Lower lobe of right lung (tissue), 2 donors: Measurements from ENCODE around the gene IMPDH1. TPM values are rescaled to one million over a fixed set of nuclear protein-coding genes. Genes with fewer than 3 reads are reported as not detected.

Source experiments
- ATAC-seq, 2 donors: fragments of 200-7000 bp; cut with Tn5 transposase; one replicate each; pipeline ENCODE4 v1.9.1; 2020 to 2022; ENCODE audit warnings: mild to moderate bottlenecking in 2 of 2, moderate library complexity in 2 of 2
- DNase-seq: peaks from one replicate; pipeline ENCODE4 v3.0.0-alpha.2; 2020
- H3K27ac ChIP-seq: fragments of 200-600 bp; one replicate; pipeline ENCODE4 v1.8.0; 2022
- H3K27me3 ChIP-seq: fragments of 200-600 bp; one replicate; pipeline ENCODE4 v1.8.0; 2022; ENCODE audit warnings: low read depth
- H3K36me3 ChIP-seq: fragments of 200-600 bp; one replicate; pipeline ENCODE4 v1.8.0; 2022; ENCODE audit warnings: mild to moderate bottlenecking
- H3K4me1 ChIP-seq: fragments of 200-600 bp; one replicate; pipeline ENCODE4 v1.8.0; 2022
- H3K4me3 ChIP-seq: fragments of 200-600 bp; one replicate; pipeline ENCODE4 v1.8.0; 2022; ENCODE audit warnings: mild to moderate bottlenecking
- H3K9me3 ChIP-seq: fragments of 200-600 bp; one replicate; pipeline ENCODE4 v1.8.0; 2022
- CTCF ChIP-seq: fragments of 200-600 bp; IDR thresholded peaks from one replicate; pipeline ENCODE4 v1.8.0; 2022; ENCODE audit warnings: antibody characterized with exemption, mild to moderate bottlenecking
- intact Hi-C: fragments of 100-400 bp; cut with DNase I; formaldehyde crosslinking; loops from one replicate; pipeline ENCODE4 v1.11.0; 2022
- total RNA-seq: library from RNA; stranded (reverse); fragmentation: NEBNext Ultra II Directional; extraction: Animal tissue kit (Norgen Biotek cat#: 25700); gene quantifications from one replicate; pipeline ENCODE4 v1.2.1, GENCODE V29; 2021
- donor health status: DM: no; HTN: yes; CAD: no; lungs with severe emphysema.

IMPDH1 gene
- total RNA-seq, 1 donor from 2014 or later: 93.4 TPM

- no peak for TF ChIP-seq CTCF
- ATAC-seq (peak; percentile 99), DNase-seq (peak; percentile 97)
- intact Hi-C loops: no loop called here
- Histone ChIP-seq H3K36me3 (peaks cover 6% of the 10 kb centered on the region), H3K27ac (peak within 1 kb of the TSS; percentile 88), H3K4me1 (peaks cover 41% of the 10 kb centered on the region), H3K9me3 (no peaks in the 10 kb centered on the region), H3K4me3 (peak within 1 kb of the TSS; percentile 98), H3K27me3 (no peaks in the 10 kb centered on the region)
These were observed 45.9 kb upstream of the IMPDH1 start, which contains the start of gene HILPDA for GRCh38 chr7:128455543-128456254. Gene HILPDA, plus strand, starts transcription at chr7:128455878. Its CDS starts 1,391 bp downstream, at chr7:128457269.

DNA sequence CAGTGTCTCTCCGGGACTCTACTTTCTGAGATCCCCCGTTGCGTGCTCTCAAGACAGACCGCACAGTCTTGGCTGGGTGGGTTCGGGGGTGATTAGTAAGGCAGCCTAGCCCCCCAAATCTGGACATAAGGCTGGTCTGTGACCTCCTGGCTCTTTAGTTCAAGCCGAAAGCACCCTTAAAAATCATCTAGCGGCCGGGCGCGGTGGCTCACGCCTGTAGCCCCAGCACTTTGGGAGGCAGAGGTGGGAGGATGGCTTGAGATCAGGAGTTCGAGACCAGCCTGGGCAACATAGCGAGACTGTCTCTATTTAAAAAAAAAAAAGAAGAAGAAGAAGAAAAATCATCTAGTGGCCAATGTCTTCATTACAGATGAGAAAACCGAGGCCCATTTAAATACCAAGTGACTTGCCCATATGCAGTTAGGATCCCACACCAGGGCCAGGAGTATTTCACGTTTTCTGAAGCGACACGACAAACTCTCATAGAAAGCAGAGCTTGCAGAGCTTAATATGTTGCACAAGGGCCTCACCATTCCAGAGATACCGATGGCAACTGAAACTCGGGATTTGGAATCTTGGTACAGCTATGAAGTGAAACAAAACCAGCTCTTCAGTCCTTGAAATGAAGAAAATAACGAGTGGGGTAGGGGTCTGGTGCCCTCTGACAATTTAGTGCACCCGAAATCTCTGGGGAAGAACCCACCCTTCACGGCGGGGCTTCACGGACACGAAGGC, 45.2 kb upstream of the IMPDH1 start:
- H3K36me3 ChIP-seq: peaks cover 6% of the 10 kb centered on the region
- peak overlapping the region; percentile 98 for H3K4me3 ChIP-seq
- peaks cover 41% of the 10 kb centered on the region for H3K4me1 ChIP-seq
- DNase-seq: no peak
- peak overlapping the region; percentile 88 for H3K27ac ChIP-seq
- no peaks in the 10 kb centered on the region for H3K27me3 ChIP-seq
- H3K9me3 ChIP-seq: no peaks in the 10 kb centered on the region
- intact Hi-C loops: no loop called here
- peak; percentile 1 for ATAC-seq
- TF ChIP-seq CTCF: no peak

DNA sequence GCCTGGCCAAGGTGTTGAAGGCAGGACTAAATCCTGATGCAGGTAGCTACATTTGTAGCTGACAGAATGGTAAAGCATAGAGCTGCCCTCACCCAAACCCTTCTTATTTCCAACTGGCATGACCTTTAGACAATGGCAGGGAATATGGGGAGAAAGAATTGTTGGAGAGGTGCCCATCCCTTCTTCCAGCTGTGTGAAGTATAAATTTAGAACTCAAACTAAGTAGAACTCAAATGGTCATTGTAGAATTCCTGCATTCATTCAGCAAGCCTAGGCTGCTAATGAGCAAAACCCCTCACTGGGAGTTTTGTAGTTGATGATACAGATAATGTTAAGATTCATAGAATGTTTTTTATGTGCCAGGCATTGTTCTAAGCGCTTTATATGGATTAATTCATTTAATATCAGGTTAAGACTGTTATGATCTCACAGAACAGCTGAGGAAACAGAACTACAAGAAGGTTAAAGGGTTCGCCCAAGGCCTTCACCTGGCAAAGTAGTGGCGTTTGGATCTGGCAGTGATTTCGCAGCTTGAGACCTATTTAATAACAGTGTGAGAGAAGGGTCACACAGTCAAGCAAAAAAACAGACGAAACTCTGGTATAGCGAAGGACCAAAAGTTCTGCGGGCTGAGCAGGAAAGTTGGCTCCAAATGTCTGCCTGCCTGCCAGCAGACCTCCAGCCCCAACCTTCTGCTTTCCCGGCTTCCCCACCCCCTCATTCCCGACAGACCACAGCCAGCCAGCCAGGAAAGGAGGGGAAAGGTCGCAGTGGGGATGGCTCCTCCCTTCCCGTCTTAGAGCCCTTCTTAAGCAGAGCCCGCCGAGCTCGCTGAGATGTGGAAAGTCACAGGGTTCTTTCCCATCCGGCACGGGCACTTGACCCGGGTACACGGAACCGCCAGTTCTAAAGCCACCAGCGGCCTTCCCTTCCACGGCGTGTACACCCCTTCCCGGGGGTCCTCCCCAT, 44.3 kb upstream of the IMPDH1 start:
- H3K27me3 ChIP-seq: no peaks in the 10 kb centered on the region
- H3K9me3 ChIP-seq: no peaks in the 10 kb centered on the region
- DNase-seq (peak; percentile 72), ATAC-seq (peak; percentile 58 to 60)
- peak overlapping the region; percentile 98 for H3K4me3 ChIP-seq
- H3K36me3 ChIP-seq: peaks cover 6% of the 10 kb centered on the region
- intact Hi-C loops: no loop called here
- peaks cover 35% of the 10 kb centered on the region for H3K4me1 ChIP-seq
- H3K27ac ChIP-seq: peak overlapping the region; percentile 88
- no peak for TF ChIP-seq CTCF

DNA sequence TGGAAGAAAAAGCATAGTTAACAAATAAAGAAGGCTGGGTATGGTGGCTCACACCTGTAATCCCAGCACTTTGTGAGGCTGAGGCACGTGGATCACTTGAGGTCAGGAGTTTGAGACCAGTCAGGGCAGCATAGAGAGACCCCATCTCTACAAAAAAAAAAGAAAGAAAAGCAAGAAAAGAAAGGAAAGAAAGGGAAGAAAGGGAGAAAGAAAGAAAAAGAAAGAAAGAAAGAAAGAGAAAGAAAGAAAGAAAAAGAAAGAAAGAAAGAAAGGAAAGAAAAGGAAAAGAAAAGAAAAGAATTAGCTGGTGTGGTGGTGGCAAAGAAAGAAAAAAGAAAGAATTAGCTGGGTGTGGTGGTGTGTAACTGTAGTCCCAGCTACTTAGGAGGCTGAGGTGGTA, 42.8 kb upstream of the IMPDH1 start:
- H3K4me1 ChIP-seq: peaks cover 20% of the 10 kb centered on the region
- H3K36me3 ChIP-seq: no peaks in the 10 kb centered on the region
- no peaks in the 10 kb centered on the region for H3K27me3 ChIP-seq
- H3K4me3 ChIP-seq: no peak overlapping the region
- H3K9me3 ChIP-seq: no peaks in the 10 kb centered on the region
- DNase-seq (no peak), ATAC-seq (no peak)
- H3K27ac ChIP-seq: no peak overlapping the region
- intact Hi-C loops: no loop called here
- TF ChIP-seq CTCF: no peak

GRCh38 chr7:128450913-128451312, 41.1 kb upstream of the IMPDH1 start:
- Histone ChIP-seq H3K36me3 (no peaks in the 10 kb centered on the region), H3K27ac (no peak overlapping the region), H3K9me3 (no peaks in the 10 kb centered on the region), H3K4me1 (peaks cover 6% of the 10 kb centered on the region), H3K4me3 (no peak overlapping the region), H3K27me3 (no peaks in the 10 kb centered on the region)
- ATAC-seq: no peak
- intact Hi-C loops: no loop called here
- DNase-seq: no peak
- no peak for TF ChIP-seq CTCF
